Activated CD4-positive, alpha-beta memory T cell treated with anti-CD3 and anti-CD28 coated beads, Interleukin-2, amount 10 ng/mL, durations not matched to agents 7 days and 5 days (primary cell): Measurements from ENCODE around the gene NEK6. TPM values are rescaled to one million over a fixed set of nuclear protein-coding genes. Genes with fewer than 3 reads are reported as not detected.

Experiments used
- CTCF ChIA-PET: fragments of 350-600 bp; sonication (Branson Sonifier 250); formaldehyde crosslinking; loops from one replicate; lab custom pipeline; 2021; ENCODE audit warnings: antibody characterized with exemption, inconsistent platforms; lab: Charles Lee
- POLR2A ChIA-PET: fragments of 350-600 bp; sonication (Branson Sonifier 250); formaldehyde crosslinking; loops from one replicate; lab custom pipeline; 2021; ENCODE audit warnings: antibody characterized with exemption; lab: Charles Lee
- DNase-seq: peaks from one replicate; pipeline ENCODE4 v3.0.0-alpha.2; 2020
- H3K27ac Mint-ChIP-seq: one replicate; pipeline ENCODE4 v1.8.0; 2021; ENCODE audit warnings: mild to moderate bottlenecking, mixed read lengths
- H3K27me3 Mint-ChIP-seq: one replicate; pipeline ENCODE4 v1.8.0; 2021; ENCODE audit warnings: mixed read lengths
- H3K36me3 Mint-ChIP-seq: one replicate; pipeline ENCODE4 v1.8.0; 2021; ENCODE audit warnings: low read depth, mixed read lengths
- H3K4me1 Mint-ChIP-seq: one replicate; pipeline ENCODE4 v1.8.0; 2021; ENCODE audit warnings: mixed read lengths
- H3K4me3 Mint-ChIP-seq: one replicate; pipeline ENCODE4 v1.8.0; 2021; ENCODE audit warnings: mild to moderate bottlenecking, mixed read lengths
- H3K9me3 Mint-ChIP-seq: one replicate; pipeline ENCODE4 v1.8.0; 2021; ENCODE audit warnings: mixed read lengths
- total RNA-seq, 2 experiments: library from RNA; stranded (reverse); gene quantifications; one replicate each; pipeline ENCODE4 v1.2.3, GENCODE V29; 2021

NEK6 gene
- total RNA-seq, 2 experiments from 2014 or later, result 16.9 to 18.9 TPM

GRCh38 chr9:124297915-124298645 is 40.3 kb downstream of the NEK6 start:
- ChIA-PET CTCF (no interaction called here), POLR2A (interaction anchor here (1.9 kb wide), 1 partner anchor 11 kb away, joined by 4 read pairs; no protein-coding TSS in a partner anchor)
- H3K27ac Mint-ChIP-seq, result no peak overlapping the region
- peaks cover 19% of the 10 kb centered on the region for H3K4me1 Mint-ChIP-seq
- no peaks in the 10 kb centered on the region for H3K9me3 Mint-ChIP-seq
- no peak overlapping the region for H3K4me3 Mint-ChIP-seq
- no peak for DNase-seq
- no peaks in the 10 kb centered on the region for H3K27me3 Mint-ChIP-seq
- H3K36me3 Mint-ChIP-seq, result no peaks in the 10 kb centered on the region

GRCh38 chr9:124298646-124299235 is 41.0 kb downstream of the NEK6 start:
- H3K4me1 Mint-ChIP-seq, result peaks cover 18% of the 10 kb centered on the region
- ChIA-PET POLR2A (no interaction called here), CTCF (no interaction called here)
- no peak overlapping the region for H3K27ac Mint-ChIP-seq
- H3K36me3 Mint-ChIP-seq, result no peaks in the 10 kb centered on the region
- H3K4me3 Mint-ChIP-seq, result no peak overlapping the region
- H3K9me3 Mint-ChIP-seq, result no peaks in the 10 kb centered on the region
- DNase-seq, result no peak
- no peaks in the 10 kb centered on the region for H3K27me3 Mint-ChIP-seq

GRCh38 chr9:124299515-124300090 is 41.9 kb downstream of the NEK6 start:
- no peak overlapping the region for H3K27ac Mint-ChIP-seq
- no peaks in the 10 kb centered on the region for H3K36me3 Mint-ChIP-seq

GRCh38 chr9:124300312-124300711 is 42.6 kb downstream of the NEK6 start:
- ChIA-PET POLR2A (no interaction called here), CTCF (no interaction called here)
- Mint-ChIP-seq H3K27ac (no peak overlapping the region), H3K4me1 (peaks cover 9% of the 10 kb centered on the region), H3K36me3 (no peaks in the 10 kb centered on the region), H3K27me3 (no peaks in the 10 kb centered on the region), H3K4me3 (no peak overlapping the region), H3K9me3 (no peaks in the 10 kb centered on the region)
- no peak for DNase-seq

More at GRCh38 chr9:124299515-124300090, 41.9 kb downstream of the NEK6 start:
- peaks cover 13% of the 10 kb centered on the region for H3K4me1 Mint-ChIP-seq
- ChIA-PET POLR2A (no interaction called here), CTCF (no interaction called here)
- H3K27me3 Mint-ChIP-seq, result no peaks in the 10 kb centered on the region
- H3K9me3 Mint-ChIP-seq, result no peaks in the 10 kb centered on the region
- no peak for DNase-seq
- H3K4me3 Mint-ChIP-seq, result no peak overlapping the region

GRCh38 chr9:124302921-124303320 is 45.2 kb downstream of the NEK6 start:
- H3K4me1 Mint-ChIP-seq, result peaks cover 13% of the 10 kb centered on the region
- no peak for DNase-seq
- no peaks in the 10 kb centered on the region for H3K9me3 Mint-ChIP-seq
- H3K4me3 Mint-ChIP-seq, result no peak overlapping the region
- POLR2A ChIA-PET, result no interaction called here
- no peaks in the 10 kb centered on the region for H3K27me3 Mint-ChIP-seq
- H3K27ac Mint-ChIP-seq, result no peak overlapping the region
- CTCF ChIA-PET, result no interaction called here
- no peaks in the 10 kb centered on the region for H3K36me3 Mint-ChIP-seq

- CTCF ChIA-PET, result interaction anchor here (1.1 kb wide), 1 partner anchor 178 kb away, joined by 3 read pairs; no protein-coding TSS in a partner anchor
- no peak for DNase-seq
- POLR2A ChIA-PET, result no interaction called here
- H3K36me3 Mint-ChIP-seq, result no peaks in the 10 kb centered on the region
- H3K9me3 Mint-ChIP-seq, result no peaks in the 10 kb centered on the region
- peaks cover 13% of the 10 kb centered on the region for H3K4me1 Mint-ChIP-seq
- H3K4me3 Mint-ChIP-seq, result no peak overlapping the region
- H3K27me3 Mint-ChIP-seq, result no peaks in the 10 kb centered on the region
- no peak overlapping the region for H3K27ac Mint-ChIP-seq
Observed at GRCh38 chr9:124303762-124304161, 46.0 kb downstream of the NEK6 start.

- H3K4me3 Mint-ChIP-seq, result no peak overlapping the region
- H3K36me3 Mint-ChIP-seq, result no peaks in the 10 kb centered on the region
- no peak for DNase-seq
- no peak overlapping the region for H3K27ac Mint-ChIP-seq
- H3K9me3 Mint-ChIP-seq, result no peaks in the 10 kb centered on the region
- ChIA-PET POLR2A (no interaction called here), CTCF (interaction anchor here (1.1 kb wide), 1 partner anchor 178 kb away, joined by 3 read pairs; no protein-coding TSS in a partner anchor)
- H3K4me1 Mint-ChIP-seq, result peaks cover 11% of the 10 kb centered on the region
- H3K27me3 Mint-ChIP-seq, result no peaks in the 10 kb centered on the region
Observed at GRCh38 chr9:124304285-124304684, 46.5 kb downstream of the NEK6 start.

GRCh38 chr9:124306098-124306735 is 48.5 kb downstream of the NEK6 start:
- no peaks in the 10 kb centered on the region for H3K9me3 Mint-ChIP-seq
- no peaks in the 10 kb centered on the region for H3K27me3 Mint-ChIP-seq
- DNase-seq, result no peak
- no peak overlapping the region for H3K4me3 Mint-ChIP-seq
- peaks cover 4% of the 10 kb centered on the region for H3K4me1 Mint-ChIP-seq
- H3K36me3 Mint-ChIP-seq, result no peaks in the 10 kb centered on the region
- H3K27ac Mint-ChIP-seq, result no peak overlapping the region
- ChIA-PET POLR2A (no interaction called here), CTCF (interaction anchor here (0.7 kb wide), 1 partner anchor 46 kb away, joined by 3 read pairs; no protein-coding TSS in a partner anchor)

- H3K27ac Mint-ChIP-seq, result no peak overlapping the region
- CTCF ChIA-PET, result no interaction called here
- no peaks in the 10 kb centered on the region for H3K9me3 Mint-ChIP-seq
- POLR2A ChIA-PET, result no interaction called here
- no peaks in the 10 kb centered on the region for H3K36me3 Mint-ChIP-seq
- no peak overlapping the region for H3K4me3 Mint-ChIP-seq
- H3K4me1 Mint-ChIP-seq, result peaks cover 4% of the 10 kb centered on the region
- no peaks in the 10 kb centered on the region for H3K27me3 Mint-ChIP-seq
- DNase-seq, result no peak
Observed at GRCh38 chr9:124307379-124308030, 49.8 kb downstream of the NEK6 start.

- no peak overlapping the region for H3K27ac Mint-ChIP-seq
- no peaks in the 10 kb centered on the region for H3K27me3 Mint-ChIP-seq
- no peaks in the 10 kb centered on the region for H3K36me3 Mint-ChIP-seq
- no peaks in the 10 kb centered on the region for H3K9me3 Mint-ChIP-seq
- peaks cover 4% of the 10 kb centered on the region for H3K4me1 Mint-ChIP-seq
- ChIA-PET POLR2A (no interaction called here), CTCF (no interaction called here)
- H3K4me3 Mint-ChIP-seq, result no peak overlapping the region
- DNase-seq, result no peak
Observed at GRCh38 chr9:124308606-124309491, 51.1 kb downstream of the NEK6 start.

GRCh38 chr9:124309667-124310084 is 51.9 kb downstream of the NEK6 start:
- no peak overlapping the region for H3K27ac Mint-ChIP-seq
- ChIA-PET CTCF (no interaction called here), POLR2A (no interaction called here)
- H3K36me3 Mint-ChIP-seq, result no peaks in the 10 kb centered on the region
- H3K4me1 Mint-ChIP-seq, result peaks cover 4% of the 10 kb centered on the region
- H3K4me3 Mint-ChIP-seq, result no peak overlapping the region
- no peaks in the 10 kb centered on the region for H3K9me3 Mint-ChIP-seq
- no peaks in the 10 kb centered on the region for H3K27me3 Mint-ChIP-seq
- no peak for DNase-seq

- no peaks in the 10 kb centered on the region for H3K9me3 Mint-ChIP-seq
Observed at GRCh38 chr9:124311283-124311682, 53.5 kb downstream of the NEK6 start.

More at GRCh38 chr9:124311283-124311682, 53.5 kb downstream of the NEK6 start:
- CTCF ChIA-PET, result interaction anchor here (1.1 to 1.8 kb wide), 2 partner anchors 149 to 185 kb away, joined by 3 to 7 read pairs; no protein-coding TSS in a partner anchor
- H3K36me3 Mint-ChIP-seq, result no peaks in the 10 kb centered on the region
- no peak overlapping the region for H3K27ac Mint-ChIP-seq
- no peak for DNase-seq
- POLR2A ChIA-PET, result no interaction called here
- H3K4me3 Mint-ChIP-seq, result no peak overlapping the region
- no peaks in the 10 kb centered on the region for H3K27me3 Mint-ChIP-seq
- H3K4me1 Mint-ChIP-seq, result peaks cover under 1% of the 10 kb centered on the region
